Right lobe of liver (tissue), 6 donors: Measurements from ENCODE around the gene CIAO3. TPM values are rescaled to one million over a fixed set of nuclear protein-coding genes. Genes with fewer than 3 reads are reported as not detected.
A peak's percentile ranks its signal among the peaks of the same experiment; 100 is the strongest.

ENCODE experiments used
- ATAC-seq, 4 donors: fragments of 200-7000 bp; cut with Tn5 transposase; one replicate each; pipeline ENCODE4 v1.9.1; 2020; ENCODE audit warnings: mild to moderate bottlenecking in 4 of 4, moderate library complexity in 4 of 4
- DNase-seq, 3 donors: peaks; one replicate each; pipeline ENCODE4 v3.0.0-alpha.2; 2020
- H3K27ac ChIP-seq, 3 donors: fragments of 200-600 bp; one replicate each; pipeline ENCODE4 v1.8.0; 2022
- H3K27me3 ChIP-seq, 2 donors: fragments of 200-600 bp; one replicate each; pipeline ENCODE4 v1.8.0; 2022
- H3K36me3 ChIP-seq, 4 donors: fragments of 200-600 bp; sonication (generic) in 1 of 4; one replicate each; pipeline versions ENCODE4 v1.5.1 to v1.8.0; 2017 to 2022; ENCODE audit warnings: control low read depth in 1 of 4
- H3K4me1 ChIP-seq, 4 donors: fragments of 200-600 bp; sonication (generic) in 1 of 4; one replicate each; pipeline versions ENCODE4 v1.5.1 to v1.8.0; 2017 to 2022; ENCODE audit warnings: control low read depth in 1 of 4
- H3K4me3 ChIP-seq, 3 donors: fragments of 200-600 bp; one replicate each; pipeline ENCODE4 v1.8.0; 2022
- H3K9me3 ChIP-seq, 4 donors: fragments of 200-600 bp; sonication (generic) in 1 of 4; one replicate each; pipeline versions ENCODE4 v1.5.1 to v1.8.0; 2017 to 2022; ENCODE audit warnings: control low read depth in 1 of 4
- CTCF ChIP-seq, 4 donors: fragments of 200-600 bp in 3 of 4; fragments of 450-650 bp in 1 of 4; IDR thresholded peaks; one replicate each; pipeline versions ENCODE4 v1.5.1 to v1.8.0; 2016 to 2022; ENCODE audit warnings: antibody characterized with exemption in 4 of 4, mild to moderate bottlenecking in 2 of 4
- POLR2A ChIP-seq: fragments of 450-650 bp; IDR thresholded peaks from one replicate; pipeline ENCODE4 v1.6.1; 2017; ENCODE audit warnings: antibody characterized with exemption, mild to moderate bottlenecking
- WGBS: methylation state at CpG from one replicate; pipeline ENCODE4 v1.1.6; 2018; ENCODE audit warnings: low coverage, low lambda C conversion rate; ENCODE audit not compliant: insufficient coverage; ENCODE audit errors: missing lambda C conversion rate; 5-methylcytosine and 5-hydroxymethylcytosine counted together
- intact Hi-C, 2 donors: fragments of 100-400 bp; cut with DNase I; formaldehyde crosslinking; loops; one replicate each; pipeline versions ENCODE4 v1.11.2 to v1.14.1; 2022
- total RNA-seq, 6 experiments: library from RNA; depleted of rRNA in 2 of 6; stranded (reverse); fragments of >200 nt in 2 of 6; fragmentation: NEBNext Ultra II Directional in 3 of 6; extraction: Animal tissue kit (Norgen Biotek cat#: 25700) in 3 of 6; gene quantifications; one replicate each; pipeline versions ENCODE4 v1.1.0 to v1.2.4, GENCODE V29; 2016 to 2023
- donor health status: DM: no; HTN: yes; CAD: no.
- donor health status: DM: no; HTN: no; CAD: no.
- donor health status: DM: no; HTN: no; CAD: no.
- donor health status: DM: no; HTN: yes; CAD: no.
- donor health status: DM: no; HTN: yes; CAD: no.

CIAO3 gene
- total RNA-seq, 6 experiments from 2014 or later, result 11.9 to 26.1 (median 17.3) TPM

- no peak for ATAC-seq
- no peaks in the 10 kb centered on the region for H3K27me3 ChIP-seq
- intact Hi-C loops, result no loop called here
- H3K9me3 ChIP-seq, result no peaks in the 10 kb centered on the region
- H3K4me3 ChIP-seq, result no peak overlapping the region
- no peaks in the 10 kb centered on the region for H3K36me3 ChIP-seq
- no peak for DNase-seq
- H3K4me1 ChIP-seq, result peaks cover 0 to 22% (median 3%) of the 10 kb centered on the region in 4 donors
- WGBS, result 80% methylated on average over 3 of the region's 24 CpGs
- TF ChIP-seq CTCF (IDR thresholded peaks at IDR 0.05) (no peak), POLR2A (no peak)
- H3K27ac ChIP-seq, result no peak overlapping the region
Observed at GRCh38 chr16:722835-723633, 17.8 kb downstream of the CIAO3 start.

DNA sequence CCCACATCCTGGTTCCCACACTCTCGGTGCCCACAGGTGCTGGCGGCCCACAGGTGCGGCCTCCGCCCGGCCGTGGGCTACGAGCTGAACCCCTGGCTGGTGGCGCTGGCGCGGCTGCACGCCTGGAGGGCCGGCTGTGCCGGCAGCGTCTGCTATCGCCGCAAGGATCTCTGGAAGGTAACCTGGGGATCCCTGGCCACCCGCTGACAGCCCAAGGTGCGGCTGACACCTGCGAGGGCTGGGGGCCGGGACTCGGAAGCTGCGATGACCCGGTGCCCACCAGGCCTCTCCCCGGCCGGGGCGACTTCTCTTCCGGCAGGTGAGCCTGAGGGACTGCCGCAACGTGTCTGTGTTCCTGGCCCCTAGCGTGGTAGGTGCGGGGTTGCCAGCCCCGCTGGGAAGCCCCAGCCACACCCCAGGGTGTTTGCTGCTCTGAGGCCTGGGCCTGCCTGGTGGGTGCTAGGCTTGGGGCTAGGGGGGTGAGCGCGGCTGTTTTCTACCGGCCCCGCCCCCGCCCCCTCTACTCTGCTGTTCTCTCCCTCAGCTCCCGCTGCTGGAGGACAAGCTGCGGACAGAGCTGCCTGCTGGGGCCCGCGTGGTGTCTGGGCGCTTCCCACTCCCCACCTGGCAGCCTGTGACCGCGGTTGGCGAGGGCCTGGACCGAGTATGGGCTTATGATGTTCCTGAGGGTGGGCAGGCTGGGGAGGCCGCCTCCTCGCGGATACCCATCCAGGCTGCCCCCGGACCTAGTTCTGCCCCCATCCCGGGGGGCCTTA lies 18.8 kb downstream of the CIAO3 start:
- Histone ChIP-seq H3K36me3 (no peaks in the 10 kb centered on the region), H3K9me3 (no peaks in the 10 kb centered on the region), H3K4me3 (peak overlapping the region; percentile 83 to 94 (median 89)), H3K4me1 (peaks cover 0 to 13% (median 3%) of the 10 kb centered on the region in 4 donors), H3K27me3 (no peaks in the 10 kb centered on the region), H3K27ac (peak overlapping the region in 1 of 3 donors; percentile 73)
- intact Hi-C loops, result no loop called here
- no peak for ATAC-seq
- 84% methylated on average over 13 of the region's 51 CpGs for WGBS
- TF ChIP-seq CTCF (IDR thresholded peaks at IDR 0.05), result no peak
- TF ChIP-seq POLR2A, result no peak
- DNase-seq, result no peak

DNA sequence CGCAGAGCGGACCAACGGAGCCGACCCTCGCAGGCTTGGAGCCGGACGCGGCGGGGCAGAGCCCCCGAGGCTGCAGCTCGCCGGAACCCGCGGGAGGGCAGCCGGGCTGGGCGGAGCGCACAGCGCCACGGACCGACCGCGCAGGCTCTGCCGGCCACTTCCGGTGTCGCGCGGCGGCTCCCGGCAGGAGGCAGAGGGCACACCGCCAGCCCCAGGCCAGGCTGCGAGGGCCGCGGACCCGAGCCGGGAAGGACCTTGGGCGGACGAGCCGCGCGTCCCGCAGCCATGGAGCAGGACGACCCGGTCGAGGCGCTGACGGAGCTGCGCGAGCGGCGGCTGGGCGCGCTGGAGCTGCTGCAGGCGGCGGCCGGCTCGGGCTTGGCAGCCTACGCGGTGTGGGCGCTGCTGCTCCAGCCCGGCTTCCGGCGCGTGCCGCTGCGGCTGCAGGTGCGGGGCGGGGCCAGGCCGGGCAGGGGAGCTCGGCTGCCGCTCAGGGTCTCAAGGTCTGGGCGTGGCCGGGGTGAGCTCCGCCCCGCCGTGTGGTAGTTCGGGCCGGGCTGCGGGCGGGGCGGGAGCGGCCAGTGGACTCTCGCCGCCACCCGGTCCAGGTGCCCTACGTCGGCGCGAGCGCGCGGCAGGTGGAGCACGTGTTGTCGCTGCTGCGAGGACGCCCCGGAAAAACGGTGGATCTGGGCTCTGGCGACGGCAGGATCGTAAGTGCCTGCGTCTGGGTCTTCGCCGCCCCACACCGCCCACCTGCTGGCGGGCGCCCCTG lies 19.6 kb downstream of the CIAO3 start, which contains the start of gene ANTKMT:
ANTKMT (plus strand) TSS at position 157 of the 775 bp plus-strand sequence; CDS start at position 286, 129 bp downstream.
- no peaks in the 10 kb centered on the region for H3K36me3 ChIP-seq
- H3K4me3 ChIP-seq, result peak within 1 kb of the TSS; percentile 83 to 94 (median 89)
- ATAC-seq, result peak; percentile 77 to 88 (median 80)
- peak; percentile 85 to 89 (median 87) for DNase-seq
- peaks cover 0 to 18% (median 5%) of the 10 kb centered on the region in 4 donors for H3K4me1 ChIP-seq
- H3K9me3 ChIP-seq, result no peaks in the 10 kb centered on the region
- 0% methylated on average over 9 of the region's 106 CpGs for WGBS
- H3K27ac ChIP-seq, result peak within 1 kb of the TSS; percentile 50 to 80 (median 73)
- TF ChIP-seq CTCF (IDR thresholded peaks at IDR 0.05) (peak in 1 of 4 donors; percentile 11), POLR2A (peak; percentile 82)
- H3K27me3 ChIP-seq, result no peaks in the 10 kb centered on the region
- intact Hi-C loops, result no loop called here

DNA sequence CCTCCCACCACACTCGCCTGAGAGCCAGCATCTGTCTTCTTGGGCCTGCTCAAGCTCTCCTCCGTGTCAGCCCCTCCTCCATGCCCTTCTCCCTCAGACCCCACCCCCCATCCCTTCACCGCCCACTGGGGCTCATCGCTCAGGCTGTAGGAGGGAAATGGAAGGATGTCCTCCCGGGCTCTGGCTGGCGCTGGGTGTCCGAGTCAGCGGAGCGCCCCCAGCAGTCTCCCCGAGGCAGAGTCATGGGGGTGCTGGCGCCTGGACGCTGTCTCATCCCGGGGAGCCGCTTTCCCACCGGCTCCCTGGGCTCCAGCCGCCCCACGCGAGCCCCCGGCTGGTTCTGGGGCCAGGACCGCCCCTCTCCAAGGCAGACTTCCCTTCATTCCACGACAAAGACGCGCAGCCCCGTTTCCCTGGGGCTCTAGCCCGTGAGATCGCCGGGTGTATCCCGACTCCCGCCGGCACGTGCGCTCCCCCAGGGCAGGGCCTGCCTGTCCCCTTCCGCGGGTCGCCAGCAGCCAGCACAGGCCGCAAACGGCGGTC lies 20.3 kb downstream of the CIAO3 start:
- TF ChIP-seq POLR2A (no peak), CTCF (IDR thresholded peaks at IDR 0.05) (no peak)
- peaks cover 0 to 24% (median 5%) of the 10 kb centered on the region in 4 donors for H3K4me1 ChIP-seq
- WGBS, result 0% methylated on average over 13 of the region's 38 CpGs
- no peaks in the 10 kb centered on the region for H3K36me3 ChIP-seq
- intact Hi-C loops, result no loop called here
- ATAC-seq (peak in 2 of 4 donors; percentile 4 to 15), DNase-seq (no peak)
- H3K4me3 ChIP-seq, result peak overlapping the region; percentile 83 to 94 (median 89)
- H3K27me3 ChIP-seq, result no peaks in the 10 kb centered on the region
- no peaks in the 10 kb centered on the region for H3K9me3 ChIP-seq
- peak overlapping the region; percentile 47 to 80 (median 73) for H3K27ac ChIP-seq
